Parathyroid adenoma (tissue), 2 donors: ENCODE data around the gene TAGAP.

ENCODE experiments used
- H2AFZ ChIP-seq: fragments of 300-600 bp; sonication (generic); one replicate; pipeline ENCODE4 v1.7.0; 2017; ENCODE audit warnings: antibody characterized with exemption, mild to moderate bottlenecking
- H3K27ac ChIP-seq: fragments of 300-600 bp; sonication (generic); one replicate; pipeline ENCODE4 v1.7.0; 2017
- H3K27me3 ChIP-seq: fragments of 300-600 bp; sonication (generic); one replicate; pipeline ENCODE4 v1.7.0; 2017; ENCODE audit warnings: low read length; ENCODE audit not compliant: control insufficient read depth, insufficient read depth
- H3K36me3 ChIP-seq: fragments of 300-600 bp; sonication (generic); one replicate; pipeline ENCODE4 v1.7.0; 2017; ENCODE audit warnings: low read length; ENCODE audit not compliant: control insufficient read depth, insufficient read depth
- H3K4me1 ChIP-seq: fragments of 300-600 bp; sonication (generic); one replicate; pipeline ENCODE4 v1.7.0; 2017; ENCODE audit warnings: control low read depth
- H3K4me2 ChIP-seq: fragments of 300-600 bp; sonication (generic); one replicate; pipeline ENCODE4 v1.7.0; 2017; ENCODE audit warnings: low read length
- H3K4me3 ChIP-seq: fragments of 300-600 bp; sonication (generic); one replicate; pipeline ENCODE4 v1.7.0; 2017; ENCODE audit warnings: low read depth, low read length
- H3K79me2 ChIP-seq: fragments of 300-600 bp; sonication (generic); one replicate; pipeline ENCODE4 v1.7.0; 2017; ENCODE audit warnings: control low read depth
- H3K9ac ChIP-seq: fragments of 300-600 bp; sonication (generic); one replicate; pipeline ENCODE4 v1.7.0; 2017; ENCODE audit warnings: mild to moderate bottlenecking
- H3K9me3 ChIP-seq: fragments of 300-600 bp; sonication (generic); one replicate; pipeline ENCODE4 v1.7.0; 2017; ENCODE audit warnings: low read length; ENCODE audit not compliant: control insufficient read depth
- CTCF ChIP-seq: fragments of 300-600 bp; sonication (generic); IDR thresholded peaks from one replicate; pipeline ENCODE4 v1.7.0; 2017; ENCODE audit warnings: antibody characterized with exemption, mild to moderate bottlenecking
- donor health status: primary hyperparathyroidism.

The TAGAP gene

GRCh38 chr6:159089909-159090308, 45.1 kb upstream of the TAGAP start:
- no peaks in the 10 kb centered on the region for H3K36me3 ChIP-seq
- H3K9ac ChIP-seq: no peak overlapping the region
- H3K4me2 ChIP-seq: no peak overlapping the region
- no peaks in the 10 kb centered on the region for H3K4me1 ChIP-seq
- no peak overlapping the region for H3K4me3 ChIP-seq
- no peak for TF ChIP-seq CTCF
- no peaks in the 10 kb centered on the region for H3K27me3 ChIP-seq
- H3K27ac ChIP-seq: no peak overlapping the region
- H2AFZ ChIP-seq: no peak overlapping the region
- H3K79me2 ChIP-seq: no peaks in the 10 kb centered on the region
- no peaks in the 10 kb centered on the region for H3K9me3 ChIP-seq

- no peak overlapping the region for H3K4me3 ChIP-seq
- H3K4me2 ChIP-seq: no peak overlapping the region
- H3K9me3 ChIP-seq: no peaks in the 10 kb centered on the region
- no peaks in the 10 kb centered on the region for H3K4me1 ChIP-seq
- H3K27ac ChIP-seq: no peak overlapping the region
- no peaks in the 10 kb centered on the region for H3K36me3 ChIP-seq
- no peak overlapping the region for H2AFZ ChIP-seq
- no peaks in the 10 kb centered on the region for H3K79me2 ChIP-seq
- no peaks in the 10 kb centered on the region for H3K27me3 ChIP-seq
- TF ChIP-seq CTCF: no peak
- H3K9ac ChIP-seq: no peak overlapping the region
Measured at GRCh38 chr6:159089443-159089842, 44.7 kb upstream of the TAGAP start.

- Histone ChIP-seq H3K79me2 (no peaks in the 10 kb centered on the region), H3K4me3 (no peak overlapping the region), H3K4me2 (no peak overlapping the region), H2AFZ (no peak overlapping the region), H3K27me3 (no peaks in the 10 kb centered on the region), H3K9ac (no peak overlapping the region), H3K9me3 (no peaks in the 10 kb centered on the region), H3K27ac (no peak overlapping the region), H3K36me3 (no peaks in the 10 kb centered on the region), H3K4me1 (no peaks in the 10 kb centered on the region)
- TF ChIP-seq CTCF: no peak
Measured at GRCh38 chr6:159086033-159086618, 41.3 kb upstream of the TAGAP start.

GRCh38 chr6:159085396-159085895, 40.7 kb upstream of the TAGAP start:
- Histone ChIP-seq H3K4me3 (no peak overlapping the region), H2AFZ (no peak overlapping the region), H3K27me3 (no peaks in the 10 kb centered on the region), H3K79me2 (no peaks in the 10 kb centered on the region), H3K36me3 (no peaks in the 10 kb centered on the region), H3K4me1 (no peaks in the 10 kb centered on the region), H3K27ac (no peak overlapping the region), H3K9me3 (no peaks in the 10 kb centered on the region), H3K9ac (no peak overlapping the region), H3K4me2 (no peak overlapping the region)
- no peak for TF ChIP-seq CTCF

- no peak overlapping the region for H3K27ac ChIP-seq
- no peak overlapping the region for H3K9ac ChIP-seq
- no peak for TF ChIP-seq CTCF
Measured at GRCh38 chr6:159084493-159085091, 39.8 kb upstream of the TAGAP start.

More at GRCh38 chr6:159084493-159085091, 39.8 kb upstream of the TAGAP start:
- no peaks in the 10 kb centered on the region for H3K4me1 ChIP-seq
- no peak overlapping the region for H2AFZ ChIP-seq
- H3K27me3 ChIP-seq: no peaks in the 10 kb centered on the region
- no peaks in the 10 kb centered on the region for H3K9me3 ChIP-seq
- H3K4me3 ChIP-seq: no peak overlapping the region
- H3K79me2 ChIP-seq: no peaks in the 10 kb centered on the region
- no peaks in the 10 kb centered on the region for H3K36me3 ChIP-seq
- H3K4me2 ChIP-seq: no peak overlapping the region
